Activated CD4-positive, alpha-beta T cell treated with anti-CD3 and anti-CD28 coated beads, Interleukin-2, amount 10 ng/mL, durations not matched to agents 24 days and 14 days (primary cell): ENCODE data around the gene CTIF. TPM values are rescaled to one million over a fixed set of nuclear protein-coding genes. Genes with fewer than 3 reads are reported as not detected.
"Not testable (repeated sequence)": the region's sequence is repeated elsewhere in the genome, so short reads cannot be mapped to it uniquely, and the experiment has no call there.

Experiments
- DNase-seq: peaks from one replicate; pipeline ENCODE4 v3.0.0; 2022
- H3K27ac Mint-ChIP-seq: one replicate; pipeline ENCODE4 v1.8.0; 2022; ENCODE audit warnings: mild to moderate bottlenecking, mixed read lengths
- H3K27me3 Mint-ChIP-seq: one replicate; pipeline ENCODE4 v1.8.0; 2022; ENCODE audit warnings: mixed read lengths
- H3K36me3 Mint-ChIP-seq: one replicate; pipeline ENCODE4 v1.8.0; 2022; ENCODE audit warnings: low read depth, mild to moderate bottlenecking, mixed read lengths
- H3K4me1 Mint-ChIP-seq: one replicate; pipeline ENCODE4 v1.8.0; 2021; ENCODE audit warnings: mixed read lengths
- H3K4me3 Mint-ChIP-seq: one replicate; pipeline ENCODE4 v1.8.0; 2022; ENCODE audit warnings: mild to moderate bottlenecking, moderate library complexity, mixed read lengths
- H3K9me3 Mint-ChIP-seq: one replicate; pipeline ENCODE4 v1.8.0; 2021; ENCODE audit warnings: mixed read lengths
- intact Hi-C: fragments of 100-400 bp; cut with micrococcal nuclease; formaldehyde crosslinking; loops from one replicate; pipeline ENCODE4 v1.15.1; 2023
- total RNA-seq: library from RNA; stranded (reverse); gene quantifications from 2 replicates; pipeline ENCODE4 v1.2.3, GENCODE V29; 2022

The CTIF gene
- total RNA-seq, 1 donor from 2014 or later: 9.5 TPM

GRCh38 chr18:48640566-48641270, 101.9 kb downstream of the CTIF start:
- DNase-seq: no peak
- no peaks in the 10 kb centered on the region for H3K4me1 Mint-ChIP-seq
- no peak overlapping the region for H3K4me3 Mint-ChIP-seq
- H3K36me3 Mint-ChIP-seq: no peaks in the 10 kb centered on the region
- no peak overlapping the region for H3K27ac Mint-ChIP-seq
- intact Hi-C loops: no loop called here
- no peaks in the 10 kb centered on the region for H3K27me3 Mint-ChIP-seq
- H3K9me3 Mint-ChIP-seq: peaks cover 7% of the 10 kb centered on the region

- Mint-ChIP-seq H3K27me3 (no peaks in the 10 kb centered on the region), H3K4me1 (no peaks in the 10 kb centered on the region), H3K36me3 (no peaks in the 10 kb centered on the region), H3K4me3 (no peak overlapping the region), H3K27ac (no peak overlapping the region), H3K9me3 (peaks cover 7% of the 10 kb centered on the region)
- DNase-seq: no peak
- intact Hi-C loops: no loop called here
These were observed 103.2 kb downstream of the CTIF start for GRCh38 chr18:48641981-48642380.

- Mint-ChIP-seq H3K9me3 (peaks cover 7% of the 10 kb centered on the region), H3K27ac (no peak overlapping the region), H3K4me3 (no peak overlapping the region), H3K36me3 (no peaks in the 10 kb centered on the region), H3K27me3 (no peaks in the 10 kb centered on the region), H3K4me1 (no peaks in the 10 kb centered on the region)
- no peak for DNase-seq
- intact Hi-C loops: no loop called here
These were observed 103.7 kb downstream of the CTIF start for GRCh38 chr18:48642503-48642902.

DNA sequence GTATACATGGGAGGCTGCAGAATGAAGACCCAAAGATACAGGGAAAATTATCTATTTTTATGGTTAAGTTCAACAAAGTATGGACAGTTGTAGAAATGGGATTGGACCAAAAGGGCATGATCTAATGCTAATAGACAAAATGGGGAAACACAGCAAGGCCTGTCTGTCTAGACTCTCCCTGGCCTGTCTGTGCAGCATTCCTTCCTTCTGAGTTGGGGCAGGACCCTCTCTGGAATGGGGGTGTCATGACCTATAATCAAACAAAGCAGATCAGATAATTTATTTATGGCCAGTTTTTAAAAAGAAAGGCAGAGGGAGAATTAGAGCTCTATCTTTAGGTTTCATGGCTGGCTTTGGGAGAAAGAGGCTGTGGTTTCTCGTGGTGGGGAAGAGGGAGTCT, 104.4 kb downstream of the CTIF start:
- H3K27ac Mint-ChIP-seq: no peak overlapping the region
- H3K4me1 Mint-ChIP-seq: no peaks in the 10 kb centered on the region
- peaks cover 7% of the 10 kb centered on the region for H3K9me3 Mint-ChIP-seq
- no peak overlapping the region for H3K4me3 Mint-ChIP-seq
- H3K36me3 Mint-ChIP-seq: no peaks in the 10 kb centered on the region
- H3K27me3 Mint-ChIP-seq: no peaks in the 10 kb centered on the region
- no peak for DNase-seq
- intact Hi-C loops: no loop called here

DNA sequence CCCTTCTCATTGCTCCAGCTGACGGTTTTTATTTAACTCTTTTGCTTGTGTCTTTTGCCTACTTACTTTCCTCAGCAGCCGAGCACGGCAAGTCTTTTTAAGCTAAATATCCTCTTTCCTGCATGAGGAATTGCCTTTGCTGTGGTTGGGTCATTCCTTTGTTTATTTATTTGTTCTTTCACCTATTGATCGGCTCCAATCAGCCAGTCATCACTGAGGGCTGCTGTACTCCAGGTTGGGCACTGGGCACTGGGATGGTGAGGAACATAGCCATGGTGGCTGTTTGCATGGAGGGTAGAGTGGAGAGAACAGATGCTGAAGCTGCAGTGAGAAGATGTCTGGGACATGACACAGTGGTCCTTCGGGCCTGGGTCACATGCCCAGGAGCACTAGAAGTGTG, 105.2 kb downstream of the CTIF start:
- Mint-ChIP-seq H3K4me3 (no peak overlapping the region), H3K36me3 (no peaks in the 10 kb centered on the region), H3K4me1 (no peaks in the 10 kb centered on the region), H3K9me3 (peaks cover 7% of the 10 kb centered on the region), H3K27ac (no peak overlapping the region), H3K27me3 (no peaks in the 10 kb centered on the region)
- intact Hi-C loops: no loop called here
- no peak for DNase-seq

DNA sequence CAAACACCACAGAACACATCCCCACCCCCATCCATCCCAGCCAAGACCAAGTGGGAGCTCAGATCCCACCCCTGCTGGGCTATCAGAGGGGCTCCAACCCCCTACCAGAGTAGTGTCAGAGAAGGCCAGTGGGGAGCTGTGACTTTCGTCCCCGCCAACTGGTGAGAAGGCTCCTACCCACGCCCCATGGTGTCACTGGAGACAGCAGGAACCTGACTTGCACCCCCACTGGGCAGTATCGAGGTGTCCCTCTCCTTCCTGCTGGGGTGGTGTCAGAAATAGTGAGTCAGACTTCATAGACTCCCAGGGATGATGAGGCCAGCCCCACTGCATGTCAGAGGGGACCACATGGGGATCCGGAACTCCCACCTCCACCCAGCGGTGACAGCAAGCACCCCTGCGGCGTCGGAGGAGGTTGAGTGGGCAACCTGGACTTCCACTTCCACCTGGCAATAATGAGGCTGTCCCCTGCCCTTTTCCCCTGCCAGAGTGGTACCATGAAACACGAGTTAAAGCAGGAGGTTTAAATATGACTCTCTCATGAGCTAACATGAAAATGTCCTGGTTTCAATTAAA, 106.7 kb downstream of the CTIF start:
- Mint-ChIP-seq H3K27ac (no peak overlapping the region), H3K4me3 (no peak overlapping the region), H3K27me3 (peaks cover 8% of the 10 kb centered on the region), H3K9me3 (peaks cover 7% of the 10 kb centered on the region), H3K4me1 (no peaks in the 10 kb centered on the region), H3K36me3 (no peaks in the 10 kb centered on the region)
- intact Hi-C loops: no loop called here
- no peak for DNase-seq

- peaks cover 18% of the 10 kb centered on the region for H3K27me3 Mint-ChIP-seq
- H3K9me3 Mint-ChIP-seq: peaks cover 7% of the 10 kb centered on the region
- no peaks in the 10 kb centered on the region for H3K36me3 Mint-ChIP-seq
- H3K4me1 Mint-ChIP-seq: no peaks in the 10 kb centered on the region
- intact Hi-C loops: no loop called here
- H3K4me3 Mint-ChIP-seq: no peak overlapping the region
- H3K27ac Mint-ChIP-seq: no peak overlapping the region
- DNase-seq: no peak
These were observed 108.1 kb downstream of the CTIF start for GRCh38 chr18:48646976-48647375.

GRCh38 chr18:48649231-48649630, 110.4 kb downstream of the CTIF start:
- no peaks in the 10 kb centered on the region for H3K9me3 Mint-ChIP-seq
- H3K27me3 Mint-ChIP-seq: peaks cover 24% of the 10 kb centered on the region
- H3K4me3 Mint-ChIP-seq: no peak overlapping the region
- DNase-seq: no peak
- no peaks in the 10 kb centered on the region for H3K4me1 Mint-ChIP-seq
- H3K36me3 Mint-ChIP-seq: no peaks in the 10 kb centered on the region
- intact Hi-C loops: no loop called here
- no peak overlapping the region for H3K27ac Mint-ChIP-seq

- peaks cover 24% of the 10 kb centered on the region for H3K27me3 Mint-ChIP-seq
- H3K4me3 Mint-ChIP-seq, H3K36me3 Mint-ChIP-seq, H3K27ac Mint-ChIP-seq, DNase-seq, intact Hi-C loops, H3K4me1 Mint-ChIP-seq, H3K9me3 Mint-ChIP-seq: not testable (repeated sequence)
These were observed 115.8 kb downstream of the CTIF start for GRCh38 chr18:48654591-48654990.

DNA sequence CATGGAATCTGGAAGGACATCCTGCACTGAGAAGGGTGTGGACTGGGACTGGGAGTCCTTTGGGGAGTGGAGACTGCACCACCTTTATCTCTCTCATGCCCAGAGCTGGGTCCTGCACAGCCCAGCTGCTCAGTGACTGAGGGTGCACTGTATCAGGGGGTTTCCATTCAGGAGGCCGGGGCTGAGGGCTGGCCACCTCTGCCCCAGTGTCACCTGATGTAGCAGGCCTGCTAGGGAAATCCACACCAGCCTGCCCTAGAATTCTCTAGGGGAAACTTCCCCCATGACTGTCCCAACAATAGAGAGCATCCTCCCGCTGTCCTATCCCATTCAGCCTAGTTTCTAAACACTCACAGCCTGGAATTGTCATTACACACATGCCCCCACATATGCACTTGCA, 116.7 kb downstream of the CTIF start:
- Mint-ChIP-seq H3K9me3 (no peaks in the 10 kb centered on the region), H3K27ac (no peak overlapping the region), H3K27me3 (peaks cover 16% of the 10 kb centered on the region), H3K36me3 (no peaks in the 10 kb centered on the region), H3K4me1 (no peaks in the 10 kb centered on the region), H3K4me3 (no peak overlapping the region)
- no peak for DNase-seq
- intact Hi-C loops: no loop called here

DNA sequence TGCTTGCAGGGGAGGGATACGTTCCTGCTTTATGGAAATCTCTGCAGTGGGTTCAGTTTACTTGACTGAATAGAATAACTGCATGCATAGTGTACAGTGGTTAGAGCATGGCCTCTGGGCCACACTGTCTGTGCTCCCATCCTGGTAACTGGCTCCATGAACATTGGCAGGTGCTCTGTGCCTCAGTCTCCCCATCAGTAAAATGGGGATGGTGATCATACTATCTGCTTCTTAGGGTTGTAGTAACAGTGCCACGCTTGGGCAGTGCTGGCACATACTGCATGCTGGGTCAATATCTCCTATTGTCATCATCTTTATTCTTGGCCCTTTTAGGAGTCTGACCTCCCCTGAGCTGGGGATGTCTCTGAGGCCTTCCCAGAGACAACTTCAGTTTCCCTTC, 117.3 kb downstream of the CTIF start:
- peaks cover 13% of the 10 kb centered on the region for H3K27me3 Mint-ChIP-seq
- intact Hi-C loops: no loop called here
- H3K9me3 Mint-ChIP-seq: no peaks in the 10 kb centered on the region
- no peaks in the 10 kb centered on the region for H3K36me3 Mint-ChIP-seq
- DNase-seq: no peak
- no peak overlapping the region for H3K27ac Mint-ChIP-seq
- no peaks in the 10 kb centered on the region for H3K4me1 Mint-ChIP-seq
- H3K4me3 Mint-ChIP-seq: no peak overlapping the region

- Mint-ChIP-seq H3K27me3 (peaks cover 10% of the 10 kb centered on the region), H3K36me3 (no peaks in the 10 kb centered on the region), H3K4me1 (no peaks in the 10 kb centered on the region), H3K9me3 (no peaks in the 10 kb centered on the region), H3K27ac (no peak overlapping the region), H3K4me3 (no peak overlapping the region)
- intact Hi-C loops: no loop called here
- DNase-seq: no peak
These were observed 117.8 kb downstream of the CTIF start for GRCh38 chr18:48656582-48656981.

- no peak overlapping the region for H3K27ac Mint-ChIP-seq
- no peaks in the 10 kb centered on the region for H3K4me1 Mint-ChIP-seq
- no peaks in the 10 kb centered on the region for H3K9me3 Mint-ChIP-seq
- intact Hi-C loops: no loop called here
- no peak for DNase-seq
- no peak overlapping the region for H3K4me3 Mint-ChIP-seq
- peaks cover 7% of the 10 kb centered on the region for H3K27me3 Mint-ChIP-seq
- H3K36me3 Mint-ChIP-seq: no peaks in the 10 kb centered on the region
These were observed 118.8 kb downstream of the CTIF start for GRCh38 chr18:48657447-48658120.

DNA sequence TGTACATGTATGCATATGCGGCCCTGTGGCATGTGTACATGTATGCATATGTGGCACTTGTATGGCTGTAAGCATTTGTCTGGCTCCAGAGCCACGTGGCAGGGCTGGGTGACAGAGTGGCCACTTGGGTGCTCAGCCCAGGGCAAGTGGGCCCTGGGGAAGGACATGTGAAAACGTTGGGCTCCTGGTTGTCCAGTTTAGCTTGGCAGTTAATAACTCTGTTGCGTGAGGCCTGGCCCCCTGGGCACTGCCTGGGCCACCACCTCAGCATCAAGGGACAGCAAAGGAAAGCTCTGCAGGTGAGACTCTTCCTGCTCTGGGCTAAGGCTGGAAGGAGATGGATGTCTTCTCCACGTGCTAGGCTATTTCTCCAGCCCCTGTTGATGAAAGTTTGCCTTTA, 119.9 kb downstream of the CTIF start:
- Mint-ChIP-seq H3K36me3 (no peaks in the 10 kb centered on the region), H3K27ac (no peak overlapping the region), H3K9me3 (no peaks in the 10 kb centered on the region), H3K4me1 (no peaks in the 10 kb centered on the region), H3K4me3 (no peak overlapping the region), H3K27me3 (peaks cover 4% of the 10 kb centered on the region)
- DNase-seq: no peak
- intact Hi-C loops: no loop called here
